Lower leg skin (tissue), 3 donors: ENCODE results near the gene HNMT.

ENCODE experiments used
- POLR2A ChIP-seq, 2 donors: fragments of 450-650 bp; IDR thresholded peaks; one replicate each; pipeline ENCODE4 v1.6.1; 2016 to 2017; ENCODE audit warnings: antibody characterized with exemption in 2 of 2, mild to moderate bottlenecking in 1 of 2, moderate library complexity in 1 of 2
- TF ChIP-seq, protein P1 (sequence below), 3 donors: fragments of 450-650 bp; IDR thresholded peaks; one replicate each; pipeline ENCODE4 v1.5.1; 2016; ENCODE audit warnings: antibody characterized with exemption in 3 of 3, mild to moderate bottlenecking in 3 of 3, moderate library complexity in 2 of 3

DNA sequence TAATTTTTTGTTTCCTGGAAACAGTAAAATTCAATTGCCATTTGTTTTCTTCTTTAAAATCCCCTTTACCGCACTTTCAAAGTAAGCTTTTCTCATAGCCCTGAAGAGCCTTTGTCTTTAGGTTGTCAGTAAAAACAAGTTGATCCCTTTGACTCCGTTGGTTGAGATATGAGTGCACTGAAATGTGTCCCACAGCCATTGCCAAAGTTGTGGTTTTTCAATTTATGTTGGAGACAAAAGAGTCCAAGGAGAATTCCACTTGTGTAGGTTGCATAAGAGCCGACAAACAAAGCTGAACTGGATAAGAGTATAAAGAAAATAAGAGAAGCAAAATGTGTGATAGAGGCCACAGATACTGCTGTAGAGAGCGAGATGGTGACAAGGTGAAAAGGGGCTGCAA lies 26.1 kb upstream of the HNMT start:
- TF ChIP-seq, protein P1, sequence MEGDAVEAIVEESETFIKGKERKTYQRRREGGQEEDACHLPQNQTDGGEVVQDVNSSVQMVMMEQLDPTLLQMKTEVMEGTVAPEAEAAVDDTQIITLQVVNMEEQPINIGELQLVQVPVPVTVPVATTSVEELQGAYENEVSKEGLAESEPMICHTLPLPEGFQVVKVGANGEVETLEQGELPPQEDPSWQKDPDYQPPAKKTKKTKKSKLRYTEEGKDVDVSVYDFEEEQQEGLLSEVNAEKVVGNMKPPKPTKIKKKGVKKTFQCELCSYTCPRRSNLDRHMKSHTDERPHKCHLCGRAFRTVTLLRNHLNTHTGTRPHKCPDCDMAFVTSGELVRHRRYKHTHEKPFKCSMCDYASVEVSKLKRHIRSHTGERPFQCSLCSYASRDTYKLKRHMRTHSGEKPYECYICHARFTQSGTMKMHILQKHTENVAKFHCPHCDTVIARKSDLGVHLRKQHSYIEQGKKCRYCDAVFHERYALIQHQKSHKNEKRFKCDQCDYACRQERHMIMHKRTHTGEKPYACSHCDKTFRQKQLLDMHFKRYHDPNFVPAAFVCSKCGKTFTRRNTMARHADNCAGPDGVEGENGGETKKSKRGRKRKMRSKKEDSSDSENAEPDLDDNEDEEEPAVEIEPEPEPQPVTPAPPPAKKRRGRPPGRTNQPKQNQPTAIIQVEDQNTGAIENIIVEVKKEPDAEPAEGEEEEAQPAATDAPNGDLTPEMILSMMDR (IDR thresholded peaks at IDR 0.05) = no peak
- no peak for TF ChIP-seq POLR2A (IDR thresholded peaks at IDR 0.05)
